NCI-H2227 (cell line): ENCODE results near the gene MAB21L4.

Source experiments
- DNase-seq: peaks from one replicate; lab custom pipeline; 2025; ENCODE audit not compliant: unreplicated experiment; lab: John Stamatoyannopoulos, UW

The MAB21L4 gene

DNA sequence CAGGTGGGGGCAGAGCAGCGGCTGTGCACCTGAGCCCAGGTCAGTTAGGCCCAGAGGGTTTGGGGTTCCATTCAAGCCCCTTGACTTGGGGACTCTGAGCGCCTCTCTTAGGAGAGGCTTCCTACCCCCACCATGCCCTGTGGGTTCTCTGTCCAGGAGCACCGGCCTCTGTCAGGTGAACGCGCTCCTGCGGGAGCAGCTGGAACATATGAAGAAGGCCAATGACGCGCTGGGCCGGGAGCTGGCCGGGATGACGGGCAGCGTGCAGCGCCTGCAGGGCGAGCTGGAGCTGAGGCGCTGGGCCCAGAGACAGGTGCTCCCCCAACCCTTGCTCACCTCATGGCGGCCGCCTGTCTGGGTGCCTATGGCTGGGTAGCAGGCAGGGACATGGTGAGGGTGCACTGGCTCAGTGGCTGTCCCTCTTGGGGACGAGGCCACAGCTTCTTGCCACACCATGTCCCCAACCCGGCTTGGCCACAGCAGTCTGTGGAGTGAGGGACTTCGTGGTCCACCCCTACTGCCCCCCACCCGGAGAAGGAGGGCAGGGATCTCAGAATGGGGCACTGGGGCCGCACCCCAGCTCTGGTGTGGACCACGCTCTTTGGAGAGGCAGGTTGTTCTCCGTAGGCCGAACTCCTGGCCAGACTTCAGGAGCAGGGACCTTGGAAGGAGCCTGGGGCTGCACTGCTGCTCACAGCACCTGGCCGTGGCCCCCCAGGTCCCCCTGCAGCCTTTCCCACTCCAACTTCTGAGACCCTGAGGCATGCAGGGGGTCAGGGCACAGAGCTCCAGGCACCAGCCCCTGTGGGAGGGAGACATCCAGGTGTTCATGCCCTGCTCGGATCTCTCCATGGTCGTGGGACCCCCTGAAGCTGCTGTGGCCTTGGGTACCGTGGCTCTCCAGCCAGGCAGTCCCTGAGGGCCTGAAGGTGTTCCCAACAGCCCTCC is 29.9 kb upstream of the MAB21L4 start:
- no peak for DNase-seq

DNA sequence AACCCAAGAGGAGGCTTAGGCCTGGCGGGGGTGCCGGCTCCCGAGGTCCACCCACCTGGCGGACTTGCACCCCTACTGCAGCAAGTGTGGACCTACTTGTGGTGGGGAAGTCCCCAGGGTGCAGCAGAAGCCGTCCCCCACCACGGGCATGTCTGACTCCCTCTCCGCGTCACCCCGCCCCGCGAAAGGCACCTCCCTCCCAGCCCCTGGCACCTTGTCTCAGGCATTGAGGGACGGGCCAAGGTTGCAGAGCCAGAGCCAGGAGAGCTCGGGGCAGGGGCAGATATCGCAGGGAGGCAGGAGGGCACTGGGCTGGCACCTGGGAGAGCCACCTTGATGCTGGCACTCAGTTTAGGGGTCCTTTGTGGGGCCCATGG is 29.2 kb upstream of the MAB21L4 start:
- DNase-seq: no peak

DNA sequence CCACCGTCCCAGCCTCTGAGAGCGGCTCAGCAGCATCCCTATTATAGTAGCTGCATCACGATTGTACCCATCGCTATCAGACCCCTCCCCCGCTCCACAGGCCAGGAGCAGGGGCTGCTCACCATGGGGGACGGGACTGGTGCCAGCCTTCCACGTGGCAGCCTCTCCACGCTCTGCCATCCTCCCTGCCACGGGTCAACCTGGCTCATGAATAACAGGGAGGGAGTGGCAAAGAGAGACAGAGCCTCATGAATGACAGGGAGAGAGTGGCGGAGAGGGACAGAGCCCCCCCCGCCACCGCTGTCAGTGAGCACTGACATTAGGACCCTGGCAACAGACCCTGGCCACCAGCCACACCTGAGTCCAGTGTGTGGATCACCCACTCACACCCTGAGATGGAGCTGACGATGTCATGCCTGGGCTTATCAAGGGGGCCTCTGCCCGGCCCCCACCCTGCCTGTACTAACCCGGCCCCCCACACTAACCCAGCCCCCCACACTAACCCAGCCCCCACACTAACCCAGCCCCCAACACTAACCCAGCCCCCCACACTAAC is 27.1 kb upstream of the MAB21L4 start:
- peak; percentile 52 for DNase-seq

DNA sequence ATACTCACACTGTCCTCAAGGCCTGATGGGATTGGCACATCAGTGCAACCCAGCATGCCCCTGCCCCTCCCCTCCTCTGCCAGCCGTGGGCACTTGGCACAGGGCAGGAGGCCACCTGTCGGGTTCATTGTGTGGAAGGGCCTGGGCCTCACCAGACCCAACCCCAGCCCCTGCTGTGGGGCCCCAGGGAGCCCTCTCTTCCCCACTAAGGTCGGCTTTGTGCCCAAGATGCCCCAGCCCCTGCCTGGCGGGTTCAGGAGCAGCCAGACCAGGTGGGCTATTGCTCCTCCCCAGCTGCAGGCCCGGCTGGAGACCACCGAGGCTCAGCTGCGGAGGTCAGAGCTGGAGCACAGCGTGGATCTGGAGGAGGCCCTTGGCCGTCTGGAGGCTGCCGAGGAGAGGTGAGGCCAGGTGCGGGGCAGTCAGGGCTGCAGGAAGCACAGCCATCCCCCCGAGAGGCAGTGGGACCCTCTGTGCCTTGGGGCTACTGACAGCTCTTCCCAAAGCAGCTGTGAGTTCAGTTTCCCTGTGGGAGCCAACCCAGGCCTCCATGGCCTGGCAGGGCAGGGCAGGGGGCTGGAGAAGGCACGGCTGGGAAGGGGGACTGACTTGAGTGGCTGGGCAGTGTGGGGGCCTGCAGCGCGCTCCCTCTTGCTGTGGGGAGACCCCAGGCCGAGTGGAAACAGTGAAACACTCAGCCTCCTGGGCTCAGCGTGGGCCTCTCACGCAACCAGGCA is 26.5 kb upstream of the MAB21L4 start:
- no peak for DNase-seq

DNA sequence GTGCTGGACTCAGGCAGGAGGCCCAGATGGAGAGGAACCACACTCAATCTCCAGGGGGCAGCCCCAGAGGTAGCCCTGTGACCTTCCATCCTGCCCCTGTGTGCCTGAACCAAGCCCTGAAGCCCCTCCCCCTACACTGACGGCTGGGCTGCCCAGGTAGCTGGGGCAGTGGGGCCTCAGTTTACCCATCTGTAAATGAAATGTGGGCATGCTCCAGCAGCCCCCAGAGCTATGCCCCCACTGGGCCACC is 26.0 kb upstream of the MAB21L4 start:
- DNase-seq: no peak

DNA sequence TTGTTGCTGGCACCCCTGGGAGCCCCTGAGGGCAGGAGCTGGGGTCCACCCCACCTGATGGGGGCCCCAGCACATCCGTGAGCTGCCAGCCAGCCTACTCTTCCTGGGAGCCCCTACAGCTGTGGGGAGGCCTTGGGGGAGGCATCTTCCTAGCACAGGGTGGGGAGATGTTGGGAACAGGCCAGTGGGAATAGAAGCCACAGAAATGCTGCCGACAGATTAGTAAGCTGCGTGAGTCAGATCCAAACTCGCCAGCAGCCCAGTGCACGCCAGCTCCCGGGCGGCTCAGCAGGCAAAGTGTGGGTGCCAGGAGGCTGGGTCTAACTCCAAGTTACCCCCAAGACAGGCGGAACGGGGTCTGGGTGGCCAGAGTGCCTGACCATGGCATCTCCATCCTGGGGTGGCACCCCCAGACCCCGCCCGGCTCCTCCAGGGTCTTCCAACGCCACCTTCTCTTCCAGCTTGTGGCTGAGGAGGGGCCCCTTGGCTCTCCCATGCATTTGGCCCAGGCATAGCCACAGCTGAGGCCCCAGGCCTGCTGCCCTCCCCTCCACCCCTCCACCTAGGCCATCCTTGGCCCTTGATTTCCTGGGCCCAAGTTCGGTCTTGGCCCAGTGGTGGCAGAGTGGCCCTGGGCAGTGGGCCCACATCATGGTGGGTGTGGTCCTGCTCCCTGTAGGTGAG is 25.5 kb upstream of the MAB21L4 start:
- no peak for DNase-seq

DNA sequence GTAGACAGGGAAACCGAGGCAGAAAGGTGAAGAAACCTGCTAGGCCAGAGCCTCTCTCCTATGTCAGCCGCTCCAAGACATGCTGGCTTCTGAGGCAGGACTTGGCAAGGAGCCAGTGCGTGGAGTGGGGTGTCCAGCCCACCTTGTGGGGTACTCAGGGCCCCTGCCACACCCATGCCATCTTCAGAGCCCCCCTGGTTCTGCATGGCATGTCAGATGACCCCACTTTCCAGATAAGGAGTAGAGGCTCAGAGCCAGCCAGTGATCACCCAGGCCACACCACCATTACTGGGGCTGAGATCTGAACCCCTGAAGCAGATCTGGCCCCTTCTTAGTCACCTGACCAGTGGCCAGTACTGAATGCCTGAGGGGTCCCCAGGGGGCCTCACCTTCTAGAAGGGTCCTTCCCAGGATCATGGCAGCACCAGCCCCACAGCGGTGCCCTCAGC is 24.9 kb upstream of the MAB21L4 start:
- no peak for DNase-seq

DNA sequence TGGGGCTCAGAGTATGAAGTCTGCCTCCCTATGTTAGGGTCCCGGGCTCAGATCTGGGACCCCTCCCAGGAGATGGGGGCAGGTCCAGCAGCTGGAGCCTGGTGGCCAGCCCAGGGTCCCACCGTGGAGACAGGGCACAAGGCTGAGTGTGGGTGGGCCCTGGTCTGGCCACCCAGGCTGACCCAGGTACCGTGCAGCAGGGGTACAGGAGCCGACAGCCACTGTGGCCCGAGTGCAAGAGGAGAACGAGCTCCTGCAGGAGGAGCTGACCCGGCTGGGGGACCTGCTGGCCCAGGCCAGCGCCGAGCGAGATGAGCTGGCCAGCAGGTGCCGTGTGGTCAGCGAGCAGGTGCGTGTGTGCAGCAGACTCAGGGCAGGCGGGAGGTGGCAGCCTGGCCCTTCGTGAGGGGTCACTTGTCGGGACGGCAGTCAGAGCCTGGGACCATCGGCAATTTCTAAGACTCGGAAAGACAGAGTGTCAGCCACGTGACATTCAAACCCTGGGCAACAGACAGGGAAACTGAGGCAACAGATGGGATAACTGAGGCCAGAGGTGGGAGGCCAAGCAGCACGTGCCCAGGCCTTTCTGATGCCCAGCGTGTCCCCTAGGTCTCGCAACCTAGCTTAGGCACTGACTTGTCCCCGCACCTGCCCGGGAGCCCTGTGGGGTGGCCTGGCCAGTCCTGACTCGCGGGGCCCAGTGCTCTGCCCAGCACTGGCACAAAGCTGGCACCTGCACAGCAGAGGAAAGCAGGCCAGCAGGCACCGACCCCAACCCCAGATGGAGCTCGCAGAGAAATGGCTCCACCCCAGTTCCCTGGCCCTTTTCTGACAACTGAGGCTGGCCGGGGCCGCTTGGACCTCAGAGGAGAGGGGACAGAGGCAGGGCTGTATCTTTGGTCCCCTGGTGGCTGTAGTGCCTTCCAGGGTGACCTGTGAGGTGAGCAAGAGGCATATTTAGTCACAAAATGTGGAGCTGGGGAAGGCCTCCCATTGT is 24.1 kb upstream of the MAB21L4 start:
- DNase-seq: no peak

DNA sequence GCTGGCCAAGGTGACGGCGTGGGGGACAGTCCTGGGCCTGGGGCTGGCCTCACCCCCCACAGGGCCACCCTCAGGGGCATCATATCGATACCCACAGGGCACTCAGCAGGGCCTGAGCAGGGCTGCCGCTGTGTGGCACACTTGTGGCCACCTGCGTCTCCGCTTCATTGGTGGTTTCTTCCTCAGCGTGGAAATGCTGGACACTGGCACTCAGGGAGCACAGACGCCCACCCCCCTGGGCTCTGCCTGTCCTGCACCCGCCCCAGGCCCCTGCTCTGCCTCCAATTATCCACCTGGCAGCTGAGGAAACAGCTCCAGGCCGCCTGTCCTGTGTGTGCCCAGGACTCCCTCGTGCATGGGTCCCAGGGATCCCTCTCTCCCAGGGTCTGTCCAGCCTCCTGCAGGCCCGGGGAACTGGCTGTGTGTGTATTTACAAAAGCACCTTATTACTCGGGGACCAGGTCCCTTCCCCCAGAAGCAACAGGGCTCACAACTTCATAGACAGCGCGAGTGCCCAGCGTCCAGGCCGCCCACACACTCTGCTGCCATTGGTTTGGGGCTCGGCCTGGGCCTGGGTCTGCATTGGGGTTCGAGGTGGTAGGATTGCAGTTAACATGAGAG is 23.3 kb upstream of the MAB21L4 start:
- DNase-seq: no peak

DNA sequence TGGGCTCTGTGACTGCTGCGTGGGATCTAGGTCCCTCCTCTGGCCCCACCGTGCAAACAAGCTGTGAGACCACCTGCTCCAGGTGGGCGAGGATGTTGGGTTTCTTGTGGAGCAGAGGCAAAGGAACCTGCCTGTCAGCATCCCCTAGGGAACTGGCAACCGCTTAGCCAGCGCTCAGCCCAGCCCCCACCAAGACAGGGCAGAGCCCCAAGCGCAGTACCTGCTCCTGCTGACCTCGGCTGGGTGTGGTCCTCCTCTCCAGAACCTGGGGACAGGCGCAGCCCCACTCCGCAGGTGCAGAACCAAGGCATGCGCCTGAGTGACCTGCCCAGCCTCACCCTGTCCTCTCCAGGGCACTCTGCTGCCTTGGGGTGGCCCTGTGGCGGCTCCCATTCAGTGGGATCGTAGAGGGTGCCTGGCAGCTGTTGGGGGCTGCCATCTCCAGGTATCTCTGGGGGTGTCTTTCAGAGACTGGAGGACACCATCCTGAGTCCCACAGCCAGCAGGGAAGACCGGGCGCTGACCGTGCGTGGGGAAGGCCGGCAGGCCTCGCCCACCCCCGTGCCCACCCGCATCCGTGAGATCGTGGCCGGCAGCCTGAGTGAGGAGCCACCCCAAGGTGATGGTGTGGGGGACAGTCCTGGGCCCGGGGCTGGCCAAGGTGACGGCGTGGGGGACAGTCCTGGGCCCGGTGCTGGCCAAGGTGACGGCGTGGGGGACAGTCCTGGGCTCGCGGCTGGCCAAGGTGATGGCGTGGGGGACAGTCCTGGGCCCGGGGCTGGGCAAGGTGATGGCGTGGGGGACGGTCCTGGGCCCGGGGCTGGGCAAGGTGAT is 22.5 kb upstream of the MAB21L4 start:
- no peak for DNase-seq

DNA sequence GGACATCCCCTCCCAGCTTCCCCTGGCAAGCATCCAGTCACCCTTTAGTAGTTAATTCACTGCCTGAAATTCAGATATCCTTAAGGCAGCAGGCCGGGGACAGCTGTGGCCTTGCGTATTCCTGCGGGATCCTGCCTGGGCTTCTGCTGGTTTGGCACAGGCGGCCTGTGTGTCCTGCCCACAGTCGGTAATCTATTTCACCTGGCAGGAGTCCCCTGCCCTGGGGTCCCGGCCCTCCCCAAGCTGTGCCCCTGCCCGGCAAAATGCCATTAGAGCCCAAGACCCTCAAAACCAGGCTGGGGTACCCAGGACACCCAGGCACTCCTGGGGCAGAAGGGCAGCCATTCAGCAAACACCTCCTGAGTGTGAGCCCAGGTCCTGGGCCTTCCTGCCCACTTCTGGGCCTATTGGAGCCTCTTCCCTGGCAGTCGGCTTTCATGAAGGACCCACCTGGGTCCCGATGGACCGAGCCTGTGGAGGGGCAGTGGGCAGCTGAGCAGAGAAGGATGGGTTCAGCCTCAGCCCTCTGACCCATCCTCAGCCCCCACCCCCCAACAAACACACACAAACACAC is 21.8 kb upstream of the MAB21L4 start:
- no peak for DNase-seq

DNA sequence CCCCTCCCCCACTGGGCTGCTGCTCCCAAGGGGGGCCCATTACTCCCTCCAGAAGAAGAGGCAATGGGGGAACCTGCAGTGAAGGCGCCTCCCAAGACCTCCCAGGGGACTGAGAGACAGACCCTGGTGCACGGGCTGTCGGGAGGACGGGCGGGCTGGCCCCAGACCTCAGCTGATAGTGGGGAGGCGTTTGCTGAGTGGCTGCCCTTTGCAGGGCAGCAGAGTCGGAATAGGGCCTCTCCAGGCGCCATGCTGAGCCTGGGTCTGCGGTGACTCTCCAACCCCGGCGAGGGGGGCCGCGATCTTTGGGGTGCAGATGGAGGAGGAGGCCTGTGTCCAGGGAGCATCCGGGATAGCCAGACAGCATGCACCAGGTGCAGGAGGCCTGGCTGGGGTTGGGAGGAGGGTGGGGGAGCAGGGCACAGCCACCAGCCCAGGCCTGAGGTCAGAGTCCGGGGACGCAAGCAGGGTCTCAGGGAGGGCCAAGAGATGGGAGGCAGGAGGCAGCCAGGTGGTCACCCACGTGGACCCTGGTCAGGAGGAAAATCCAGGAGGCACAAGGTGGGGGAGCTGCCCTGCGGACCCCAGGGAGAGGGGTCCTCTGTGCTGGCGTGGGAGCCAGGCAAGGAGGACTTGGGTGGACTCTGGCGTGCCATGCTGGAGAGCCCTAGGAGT is 21.2 kb upstream of the MAB21L4 start:
- DNase-seq: no peak

DNA sequence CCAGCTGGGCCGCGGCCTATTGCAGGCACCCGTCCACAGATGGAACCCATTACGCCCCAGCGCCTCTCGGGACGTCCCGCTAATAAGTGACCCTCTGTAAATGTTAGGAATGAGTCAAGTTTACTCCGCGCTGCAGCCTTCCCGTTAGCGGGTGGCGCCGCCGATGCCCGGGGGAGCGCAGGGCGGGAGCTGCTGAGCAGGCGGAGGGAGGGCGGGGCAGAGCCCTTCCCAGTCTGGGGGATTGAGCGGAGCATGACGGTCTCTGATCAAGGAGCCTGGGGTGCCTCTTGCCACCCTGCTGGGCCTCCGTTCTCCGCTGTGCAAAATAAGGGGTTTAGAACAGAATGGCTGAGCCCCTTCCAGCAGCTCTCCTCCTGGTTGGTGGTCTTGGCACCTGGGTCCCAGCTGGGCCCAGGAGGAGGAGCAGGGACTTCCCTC is 20.6 kb upstream of the MAB21L4 start:
- peak; percentile 18 for DNase-seq

DNA sequence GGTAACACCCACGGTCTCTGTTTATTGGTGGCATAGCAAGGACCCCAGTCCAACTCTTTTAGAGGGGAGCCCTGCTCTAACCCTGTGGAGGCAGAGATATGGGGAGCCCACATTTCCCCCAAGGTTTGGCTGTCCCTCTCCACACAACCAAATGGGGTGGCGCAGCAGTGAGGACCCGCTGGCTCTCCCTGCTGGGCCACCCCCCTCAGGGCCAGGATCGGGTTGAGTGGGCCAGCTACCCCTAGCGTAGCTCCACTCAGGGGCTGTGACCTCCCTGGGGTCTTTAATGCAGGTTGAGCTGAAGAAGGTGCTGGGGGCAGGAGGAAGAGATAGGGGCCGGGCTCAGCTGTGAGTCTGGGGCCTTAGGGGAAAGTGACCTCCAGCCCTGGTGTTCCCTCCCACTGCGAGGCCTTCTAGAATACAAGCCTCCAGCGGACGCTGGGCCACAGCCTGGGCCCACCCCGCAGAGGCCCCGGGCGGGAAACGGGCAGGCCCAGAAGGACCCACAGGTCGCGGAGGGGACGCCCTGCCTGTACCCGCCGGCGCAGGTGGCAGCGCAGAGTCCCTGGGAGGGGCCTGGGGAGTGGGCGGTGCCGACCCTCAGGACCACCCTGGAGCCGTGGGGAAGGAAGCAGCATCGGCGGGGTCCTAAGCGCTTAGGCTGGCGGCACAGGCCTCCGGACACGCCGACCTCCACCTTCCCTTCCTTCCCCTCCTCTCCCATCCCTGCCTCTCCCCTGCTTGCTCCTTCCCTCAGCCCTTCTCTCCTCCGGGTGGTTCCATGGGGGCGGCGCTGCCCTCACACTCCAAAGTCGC is 19.8 kb upstream of the MAB21L4 start:
- no peak for DNase-seq

DNA sequence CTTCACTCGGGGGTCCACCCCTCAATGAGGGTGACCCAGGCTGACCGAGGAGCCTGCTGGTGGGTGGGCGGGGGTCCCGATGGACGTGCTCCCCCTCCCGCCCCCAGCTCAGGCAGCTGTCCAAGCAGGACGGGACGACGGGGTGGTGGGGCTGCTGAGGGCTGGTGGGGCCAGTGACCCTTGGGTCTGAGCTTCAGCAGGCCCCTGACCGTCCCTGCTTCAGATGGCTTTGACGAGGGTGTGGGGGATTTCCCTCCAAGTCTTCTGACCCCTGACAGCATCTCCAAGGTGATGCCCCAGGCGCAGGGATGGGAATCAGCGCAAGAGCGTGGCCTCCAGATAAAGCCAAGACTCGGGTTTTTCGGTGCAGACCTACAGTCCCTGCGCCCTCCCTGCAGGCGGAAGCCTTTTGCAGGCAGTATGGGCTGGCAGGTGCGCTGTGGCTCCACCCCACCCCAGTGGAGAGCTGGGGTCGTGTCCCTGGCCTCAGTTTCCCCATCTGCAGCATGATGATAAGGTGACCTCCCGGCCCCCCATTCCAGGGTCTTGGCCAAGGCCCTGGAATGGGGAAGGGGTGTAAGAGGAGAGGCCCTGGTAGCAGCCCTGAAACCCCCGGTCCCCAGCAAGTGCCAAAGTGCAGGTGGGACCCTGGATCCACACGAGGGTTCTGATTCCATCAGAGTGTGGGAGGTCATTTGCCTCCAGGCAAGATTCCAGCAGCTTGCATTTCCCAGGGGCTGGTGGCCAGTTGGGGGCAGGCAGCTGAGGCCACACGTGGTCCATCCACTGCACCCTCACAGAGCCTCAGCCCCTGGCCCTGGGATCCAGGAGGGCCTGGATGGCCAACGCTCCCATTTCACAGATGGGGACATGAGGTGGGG is 18.9 kb upstream of the MAB21L4 start:
- no peak for DNase-seq
